Activated naive CD4-positive, alpha-beta T cell treated with anti-CD3 and anti-CD28 coated beads for 36 hours (primary cell): ENCODE measurements around the gene HPSE2. TPM values are rescaled to one million over a fixed set of nuclear protein-coding genes. Genes with fewer than 3 reads are reported as not detected.
"Not testable (repeated sequence)": the region's sequence is repeated elsewhere in the genome, so short reads cannot be mapped to it uniquely, and the experiment has no call there.

Experiments
- CTCF ChIA-PET: fragments of 350-600 bp; sonication (Branson Sonifier 250); formaldehyde crosslinking; loops from one replicate; lab custom pipeline; 2021; ENCODE audit warnings: antibody characterized with exemption; lab: Charles Lee
- DNase-seq: peaks from one replicate; pipeline ENCODE4 v3.0.0-alpha.2; 2020
- H3K27ac Mint-ChIP-seq: one replicate; pipeline ENCODE4 v1.8.0; 2021; ENCODE audit warnings: mild to moderate bottlenecking, mixed read lengths
- H3K27me3 Mint-ChIP-seq: one replicate; pipeline ENCODE4 v1.8.0; 2021; ENCODE audit warnings: low read depth, mixed read lengths
- H3K36me3 Mint-ChIP-seq: one replicate; pipeline ENCODE4 v1.8.0; 2021; ENCODE audit warnings: low read depth, mixed read lengths
- H3K4me1 Mint-ChIP-seq: one replicate; pipeline ENCODE4 v1.8.0; 2021; ENCODE audit warnings: low read depth, mixed read lengths
- H3K4me3 Mint-ChIP-seq: one replicate; pipeline ENCODE4 v1.8.0; 2021; ENCODE audit warnings: mild to moderate bottlenecking, moderate library complexity, mixed read lengths
- H3K9me3 Mint-ChIP-seq: one replicate; pipeline ENCODE4 v1.8.0; 2021; ENCODE audit warnings: mixed read lengths
- intact Hi-C: fragments of 100-400 bp; cut with micrococcal nuclease; formaldehyde crosslinking; loops from one replicate; pipeline ENCODE4 v1.15.1; 2023
- total RNA-seq, 2 experiments: library from RNA; stranded (reverse); gene quantifications; one replicate each; pipeline ENCODE4 v1.2.3, GENCODE V29; 2021

Gene HPSE2
- total RNA-seq, result not detected

GRCh38 chr10:99235658-99236626 lies at the start of gene HPSE2:
TSS of gene HPSE2 (minus strand) at chr10:99235852.
- CTCF ChIA-PET, result no interaction called here
- H3K4me3 Mint-ChIP-seq, result peak within 1 kb of the TSS; percentile 0
- intact Hi-C loops, result no loop called here

GRCh38 chr10:99280472-99280871 lies 44.8 kb upstream of the HPSE2 start:
- H3K27me3 Mint-ChIP-seq, result peaks cover 13% of the 10 kb centered on the region
- no peaks in the 10 kb centered on the region for H3K4me1 Mint-ChIP-seq
- H3K36me3 Mint-ChIP-seq, result no peaks in the 10 kb centered on the region
- intact Hi-C loops, result no loop called here
- DNase-seq, result no peak
- CTCF ChIA-PET, result interaction anchor here (1.7 kb wide), 1 partner anchor 10 kb away, joined by 5 read pairs; no protein-coding TSS in a partner anchor
- H3K9me3 Mint-ChIP-seq, result peaks cover 10% of the 10 kb centered on the region
- H3K27ac Mint-ChIP-seq, result no peak overlapping the region
- no peak overlapping the region for H3K4me3 Mint-ChIP-seq

More at GRCh38 chr10:99235658-99236626, at the start of gene HPSE2:
- Mint-ChIP-seq H3K4me1 (peaks cover 25% of the 10 kb centered on the region), H3K9me3 (no peaks in the 10 kb centered on the region), H3K36me3 (no peaks in the 10 kb centered on the region), H3K27ac (no peak within 1 kb of the TSS), H3K27me3 (peaks cover 64% of the 10 kb centered on the region)
- DNase-seq, result no peak

- intact Hi-C loops, result no loop called here
- H3K4me1 Mint-ChIP-seq, result no peaks in the 10 kb centered on the region
- H3K36me3 Mint-ChIP-seq, result no peaks in the 10 kb centered on the region
Observed at GRCh38 chr10:99279626-99280111, 44.0 kb upstream of the HPSE2 start.

GRCh38 chr10:99276848-99277486 lies 41.3 kb upstream of the HPSE2 start:
- Mint-ChIP-seq H3K36me3 (no peaks in the 10 kb centered on the region), H3K9me3 (no peaks in the 10 kb centered on the region), H3K27me3 (peaks cover 11% of the 10 kb centered on the region), H3K27ac (no peak overlapping the region), H3K4me3 (no peak overlapping the region), H3K4me1 (no peaks in the 10 kb centered on the region)
- intact Hi-C loops, result loop anchor here (1.0 kb wide), 1 partner anchor 810 kb away; no protein-coding TSS in a partner anchor
- CTCF ChIA-PET, result interaction anchor here (1.1 to 2.0 kb wide), 2 partner anchors 12 to 810 kb away, joined by 5 read pairs; no protein-coding TSS in a partner anchor
- DNase-seq, result no peak

More at GRCh38 chr10:99279626-99280111, 44.0 kb upstream of the HPSE2 start:
- no peak for DNase-seq
- Mint-ChIP-seq H3K27ac (no peak overlapping the region), H3K9me3 (peaks cover 10% of the 10 kb centered on the region), H3K27me3 (peaks cover 10% of the 10 kb centered on the region), H3K4me3 (no peak overlapping the region)
- CTCF ChIA-PET, result interaction anchor here (1.1 to 1.7 kb wide), 3 partner anchors 11 to 808 kb away, joined by 3 to 5 read pairs (median 3); no protein-coding TSS in a partner anchor

GRCh38 chr10:99266383-99266782 lies 30.7 kb upstream of the HPSE2 start:
- no peak overlapping the region for H3K27ac Mint-ChIP-seq
- intact Hi-C loops, result no loop called here
- peaks cover 5% of the 10 kb centered on the region for H3K9me3 Mint-ChIP-seq
- H3K4me1 Mint-ChIP-seq, result no peaks in the 10 kb centered on the region
- DNase-seq, result no peak
- H3K36me3 Mint-ChIP-seq, result no peaks in the 10 kb centered on the region
- no peak overlapping the region for H3K4me3 Mint-ChIP-seq
- H3K27me3 Mint-ChIP-seq, result peaks cover 22% of the 10 kb centered on the region
- CTCF ChIA-PET, result no interaction called here

GRCh38 chr10:99248824-99249223 lies 13.2 kb upstream of the HPSE2 start:
- intact Hi-C loops, result loop anchor here (5.0 to 10.0 kb wide), 2 partner anchors 457 to 584 kb away; no protein-coding TSS in a partner anchor
- H3K27ac Mint-ChIP-seq, result no peak overlapping the region
- H3K4me3 Mint-ChIP-seq, result no peak overlapping the region
- CTCF ChIA-PET, result interaction anchor here (0.8 kb wide), 1 partner anchor 47 kb away, joined by 3 read pairs; no protein-coding TSS in a partner anchor
- H3K36me3 Mint-ChIP-seq, result no peaks in the 10 kb centered on the region
- H3K27me3 Mint-ChIP-seq, result peaks cover 31% of the 10 kb centered on the region
- DNase-seq, result no peak
- no peaks in the 10 kb centered on the region for H3K4me1 Mint-ChIP-seq
- peaks cover 3% of the 10 kb centered on the region for H3K9me3 Mint-ChIP-seq

- not testable (repeated sequence) for H3K27ac Mint-ChIP-seq, DNase-seq, H3K4me3 Mint-ChIP-seq, H3K4me1 Mint-ChIP-seq, H3K36me3 Mint-ChIP-seq, H3K9me3 Mint-ChIP-seq
- intact Hi-C loops, result loop anchor here (2.0 to 10.0 kb wide), 3 partner anchors 389 to 583 kb away; no protein-coding TSS in a partner anchor
- CTCF ChIA-PET, result interaction anchor here (1.6 kb wide), 1 partner anchor 391 kb away, joined by 4 read pairs; no protein-coding TSS in a partner anchor
- H3K27me3 Mint-ChIP-seq, result peaks cover 31% of the 10 kb centered on the region
Observed at GRCh38 chr10:99247893-99248292, 12.2 kb upstream of the HPSE2 start.

GRCh38 chr10:99236627-99237309 lies 1.1 kb upstream of the HPSE2 start:
- peaks cover 25% of the 10 kb centered on the region for H3K4me1 Mint-ChIP-seq
- H3K36me3 Mint-ChIP-seq, result no peaks in the 10 kb centered on the region
- no peak overlapping the region for H3K4me3 Mint-ChIP-seq
- H3K9me3 Mint-ChIP-seq, result no peaks in the 10 kb centered on the region
- intact Hi-C loops, result no loop called here
- H3K27ac Mint-ChIP-seq, result no peak overlapping the region
- peaks cover 57% of the 10 kb centered on the region for H3K27me3 Mint-ChIP-seq
- DNase-seq, result no peak
- CTCF ChIA-PET, result no interaction called here

GRCh38 chr10:99234791-99235657 lies 628 bp downstream of the HPSE2 start:
- DNase-seq, result no peak
- Mint-ChIP-seq H3K4me3 (peak overlapping the region; percentile 65), H3K9me3 (no peaks in the 10 kb centered on the region), H3K36me3 (no peaks in the 10 kb centered on the region), H3K27me3 (peaks cover 63% of the 10 kb centered on the region), H3K4me1 (peaks cover 25% of the 10 kb centered on the region), H3K27ac (no peak overlapping the region)
- intact Hi-C loops, result no loop called here
- CTCF ChIA-PET, result interaction anchor here (1.0 to 2.1 kb wide), 2 partner anchors 10 to 12 kb away, joined by 3 to 8 read pairs; no protein-coding TSS in a partner anchor

- intact Hi-C loops, result no loop called here
- CTCF ChIA-PET, result interaction anchor here (0.8 to 2.1 kb wide), 4 partner anchors 11 to 1105 kb away, joined by 3 to 8 read pairs (median 3); no protein-coding TSS in a partner anchor
Observed at GRCh38 chr10:99234041-99234790, 1.4 kb downstream of the HPSE2 start.

More at GRCh38 chr10:99234041-99234790, 1.4 kb downstream of the HPSE2 start:
- Mint-ChIP-seq H3K4me3 (peak overlapping the region; percentile 65), H3K36me3 (no peaks in the 10 kb centered on the region), H3K27ac (no peak overlapping the region), H3K9me3 (no peaks in the 10 kb centered on the region), H3K27me3 (peaks cover 67% of the 10 kb centered on the region), H3K4me1 (peaks cover 25% of the 10 kb centered on the region)
- peak; percentile 53 for DNase-seq
